ENCODE measurements around the gene USP3. TPM values are rescaled to one million over a fixed set of nuclear protein-coding genes. Genes with fewer than 3 reads are reported as not detected.

Gene USP3
- total and polyA plus RNA-seq, 2 of the 4 experiments (the other 2 are of a cell fraction), result 17.3 to 52.3 TPM

- no peak for TF ChIP-seq CTCF (conservative IDR thresholded peaks at IDR 0.05; ENCODE audit: low read depth, low read length)
Observed at GRCh38 chr15:63553388-63553791, 49.0 kb downstream of the USP3 start (continued).

- no peak overlapping the region; the same call in 1 of the 2 replicates for H4K5ac ChIP-seq (ENCODE audit: low read depth, low read length)
- H3K27ac ChIP-seq (ENCODE audit: insufficient read depth, low read length), result peak overlapping the region; percentile 49; the same call in 1 of the 2 replicates
- no peaks in the 10 kb centered on the region for H3K4me1 ChIP-seq (ENCODE audit: control insufficient read depth, insufficient read depth, low read length)
- H3K18ac ChIP-seq (ENCODE audit: low read depth, low read length), result peak overlapping the region; percentile 58; the same call in 1 of the 2 replicates
- H3K23ac ChIP-seq (ENCODE audit: low read depth, low read length), result no peak overlapping the region
- in situ Hi-C loops (cut with MboI; ENCODE audit: low sequenced_read_pairs) (loop anchor here (5.0 kb wide), 1 partner anchor 42 kb away; no protein-coding TSS in a partner anchor), dilution Hi-C loops (cut with HindIII; ENCODE audit: low sequenced_read_pairs, unreplicated experiment) (no loop called here), intact Hi-C loops (cut with micrococcal nuclease) (no loop called here)
- no peak overlapping the region for H3K4ac ChIP-seq (ENCODE audit: low read depth, low read length)
- H2BK15ac ChIP-seq (ENCODE audit: low read depth, low read length), result no peak overlapping the region
- H2BK120ac ChIP-seq (ENCODE audit: low read depth, low read length), result no peak overlapping the region
- H3K27me3 ChIP-seq (ENCODE audit: control insufficient read depth, insufficient read depth, low read length), result no peaks in the 10 kb centered on the region
- peaks cover 3% of the 10 kb centered on the region; the same call in 1 of the 2 replicates for H4K20me1 ChIP-seq (ENCODE audit: insufficient read depth, low read length)
- no peak overlapping the region for H2AK9ac ChIP-seq (replicated peaks; ENCODE audit: low read depth, low read length, poor library complexity)
- H2BK5ac ChIP-seq (ENCODE audit: low read depth, low read length, poor library complexity, severe bottlenecking), result peak overlapping the region; percentile 98
- no peak overlapping the region for H2AFZ ChIP-seq (replicated peaks; ENCODE audit: low read length, poor library complexity)
- H4K8ac ChIP-seq (ENCODE audit: low read depth in 2 of 2, low read length in 2 of 2), result no peak overlapping the region
- H3K4me3 ChIP-seq (ENCODE audit: insufficient read depth, low read depth, low read length), result no peak overlapping the region
- no peaks in the 10 kb centered on the region for H3K9me3 ChIP-seq (ENCODE audit: control insufficient read depth, insufficient read depth, low read length)
- TF ChIP-seq ELK1 (IDR thresholded peaks at IDR 0.05; ENCODE audit: borderline replicate concordance, low read depth, low read length) (no peak), MXI1 (IDR thresholded peaks at IDR 0.05; ENCODE audit: borderline replicate concordance, low read depth, low read length) (0 out of 2 replicates have a peak, but pooled peaks have one; percentile 38), MAFK (IDR thresholded peaks at IDR 0.05; ENCODE audit: low read depth, low read length) (peak; percentile 64)
- H2BK20ac ChIP-seq (ENCODE audit: low read depth, low read length), result no peak overlapping the region
- no TSS peak for BruUV-seq (replicated peaks)
- H3K14ac ChIP-seq (replicated peaks; ENCODE audit: low read depth, low read length), result no peak overlapping the region
- ChIA-PET POLR2A (ENCODE audit: unreplicated experiment) (no interaction called here), CTCF (interaction anchor here (0.6 kb wide), 1 partner anchor 14 kb away, joined by 4 read pairs; no protein-coding TSS in a partner anchor)
- no peak overlapping the region for H3K9ac ChIP-seq (ENCODE audit: low read depth, low read length)
- no peak overlapping the region for H4K91ac ChIP-seq (ENCODE audit: insufficient read depth, low read depth, low read length)
- H3K56ac ChIP-seq (ENCODE audit: extremely low read depth, insufficient read depth, low read length), result no peak overlapping the region
- peak; percentile 42; the same call in 1 of the 2 replicates for ATAC-seq (ENCODE audit: low read depth)
- peak overlapping the region; percentile 74; the same call in 1 of the 2 replicates for H3K4me2 ChIP-seq (ENCODE audit: low read depth, low read length)
- peaks cover 10 to 25% of the 10 kb centered on the region in 2 experiments; a peak in 3 of 4 replicates for H3K79me1 ChIP-seq (ENCODE audit: low read depth in 1 of 2, low read length in 2 of 2)
- DNase-seq, result peak; percentile 27
- peaks cover 7% of the 10 kb centered on the region for H3K9me1 ChIP-seq (ENCODE audit: insufficient read depth, low read length)
- WGBS, 2 experiments (ENCODE audit: extremely low coverage in 2 of 2, insufficient read length in 1 of 2), result no CpG with 5 or more reads among the region's 2 CpGs
- no peak overlapping the region for H2AK5ac ChIP-seq (ENCODE audit: low read depth, low read length)
- H3K36me3 ChIP-seq (ENCODE audit: control insufficient read depth, insufficient read depth, low read length), result peaks cover 7% of the 10 kb centered on the region
Observed at GRCh38 chr15:63554337-63554927, 50.0 kb downstream of the USP3 start.
